COLO829 (cell line): Measurements from ENCODE around the gene DUSP18.
"Not testable (repeated sequence)": the region's sequence is repeated elsewhere in the genome, so short reads cannot be mapped to it uniquely, and the experiment has no call there.

Experiments used
- DNase-seq: peaks from one replicate; pipeline ENCODE4 v3.0.0; 2012; ENCODE audit warnings: low spot score

DUSP18 gene

DNA sequence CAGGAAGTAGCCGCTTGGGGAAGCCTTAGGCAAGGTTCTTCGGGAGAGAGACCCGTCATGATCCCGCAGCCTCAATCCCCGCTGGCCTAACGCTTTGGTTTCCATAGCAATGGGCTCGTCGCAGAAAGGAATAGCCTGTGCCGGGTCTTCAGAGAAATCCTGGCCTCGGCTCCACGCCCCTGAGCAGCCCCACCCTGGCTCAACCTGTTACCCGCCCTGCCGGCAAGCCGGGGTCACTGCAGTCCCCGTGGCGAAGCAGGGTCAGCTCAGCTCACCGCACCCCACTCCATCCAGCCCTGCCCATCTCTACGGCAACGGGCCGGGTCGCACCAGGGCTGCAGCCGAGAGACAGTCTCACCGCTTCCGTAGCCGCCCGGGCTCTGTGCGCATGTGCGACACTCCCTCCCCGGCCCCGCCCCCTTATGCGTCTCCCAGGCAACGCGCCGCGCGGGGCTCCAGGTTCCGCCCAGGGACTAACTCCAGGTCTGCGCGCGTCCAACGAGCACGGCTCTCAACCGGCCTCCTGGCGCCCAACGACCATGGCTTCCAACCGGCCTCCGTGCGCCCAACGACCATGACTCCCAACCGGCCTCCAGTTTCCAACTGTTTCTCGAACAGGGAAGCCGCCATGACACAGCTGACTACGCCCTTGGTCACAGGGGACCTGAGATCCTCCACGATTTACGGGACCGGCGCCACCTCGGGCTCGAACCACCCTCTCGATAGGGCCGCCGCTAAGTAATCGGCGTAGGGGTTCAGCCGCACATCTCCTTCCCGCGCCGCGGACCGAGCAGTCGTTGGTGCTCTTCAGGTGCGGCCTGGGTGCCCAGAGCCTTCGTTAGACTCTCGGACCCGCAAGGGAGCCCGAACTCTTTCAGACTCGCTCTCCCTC lies at the start of gene DUSP18:
Gene DUSP18, minus strand, starts transcription at position 382 of the 892 bp plus-strand sequence. CDS start 3,872 bp downstream, outside the sequence.
- peak; percentile 99 for DNase-seq

DNA sequence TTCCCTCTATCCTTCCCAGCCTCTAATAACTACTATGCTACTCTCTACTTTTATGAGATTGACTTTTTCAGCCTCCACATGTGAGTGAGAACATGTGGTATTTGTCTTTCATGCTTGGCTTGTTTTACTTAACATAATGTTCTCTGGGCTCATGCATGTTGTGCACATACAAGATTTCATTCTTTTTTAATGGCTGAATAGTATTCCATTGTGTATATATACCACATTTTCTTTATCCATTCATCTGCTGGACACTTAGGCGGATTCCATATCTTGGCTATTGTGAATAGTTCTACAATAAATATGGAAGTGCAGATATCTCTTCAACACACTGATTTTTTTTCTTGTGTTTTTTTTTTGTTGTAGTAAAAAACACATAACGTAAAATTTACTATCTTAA lies 46.4 kb upstream of the DUSP18 start:
- no peak for DNase-seq

DNA sequence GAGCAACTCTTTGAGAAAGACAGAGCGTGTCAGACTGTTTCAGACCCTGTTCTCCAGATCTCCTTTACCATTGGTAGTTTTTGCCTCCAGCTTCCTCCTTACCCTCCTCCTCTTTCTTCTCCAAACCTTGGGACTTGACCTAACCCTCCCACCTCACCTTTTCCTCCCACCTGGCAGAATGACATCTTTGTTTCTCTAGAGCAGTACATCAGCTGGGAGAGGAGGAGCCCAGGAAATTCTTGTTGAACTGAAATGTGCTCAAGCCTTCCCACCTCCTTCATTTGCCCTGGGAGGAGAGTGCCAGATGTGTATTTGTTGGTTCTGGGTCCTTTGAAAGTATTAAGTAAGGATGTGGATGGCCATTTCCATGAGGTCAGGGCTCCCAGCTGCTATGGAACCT lies 44.4 kb upstream of the DUSP18 start:
- no peak for DNase-seq

DNA sequence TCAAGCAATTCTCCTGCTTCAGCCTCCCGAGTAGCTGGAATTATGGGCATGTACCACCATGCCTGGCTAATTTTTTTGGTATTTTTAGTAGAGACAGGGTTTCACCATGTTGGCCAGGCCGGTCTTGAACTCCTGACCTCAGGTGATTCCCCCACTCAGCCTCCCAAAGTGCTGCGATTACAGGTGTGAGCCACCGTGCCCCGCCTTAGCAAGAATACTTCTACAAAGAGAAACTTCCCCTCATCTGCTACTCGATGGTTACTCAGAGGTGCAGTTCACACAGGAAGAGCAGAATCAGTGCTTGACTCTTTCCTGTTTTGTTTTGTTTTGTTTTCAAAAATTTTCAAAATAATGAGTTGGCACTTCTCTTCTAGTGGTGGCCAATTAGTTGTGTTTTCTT lies 42.3 kb upstream of the DUSP18 start:
- not testable (repeated sequence) for DNase-seq

DNA sequence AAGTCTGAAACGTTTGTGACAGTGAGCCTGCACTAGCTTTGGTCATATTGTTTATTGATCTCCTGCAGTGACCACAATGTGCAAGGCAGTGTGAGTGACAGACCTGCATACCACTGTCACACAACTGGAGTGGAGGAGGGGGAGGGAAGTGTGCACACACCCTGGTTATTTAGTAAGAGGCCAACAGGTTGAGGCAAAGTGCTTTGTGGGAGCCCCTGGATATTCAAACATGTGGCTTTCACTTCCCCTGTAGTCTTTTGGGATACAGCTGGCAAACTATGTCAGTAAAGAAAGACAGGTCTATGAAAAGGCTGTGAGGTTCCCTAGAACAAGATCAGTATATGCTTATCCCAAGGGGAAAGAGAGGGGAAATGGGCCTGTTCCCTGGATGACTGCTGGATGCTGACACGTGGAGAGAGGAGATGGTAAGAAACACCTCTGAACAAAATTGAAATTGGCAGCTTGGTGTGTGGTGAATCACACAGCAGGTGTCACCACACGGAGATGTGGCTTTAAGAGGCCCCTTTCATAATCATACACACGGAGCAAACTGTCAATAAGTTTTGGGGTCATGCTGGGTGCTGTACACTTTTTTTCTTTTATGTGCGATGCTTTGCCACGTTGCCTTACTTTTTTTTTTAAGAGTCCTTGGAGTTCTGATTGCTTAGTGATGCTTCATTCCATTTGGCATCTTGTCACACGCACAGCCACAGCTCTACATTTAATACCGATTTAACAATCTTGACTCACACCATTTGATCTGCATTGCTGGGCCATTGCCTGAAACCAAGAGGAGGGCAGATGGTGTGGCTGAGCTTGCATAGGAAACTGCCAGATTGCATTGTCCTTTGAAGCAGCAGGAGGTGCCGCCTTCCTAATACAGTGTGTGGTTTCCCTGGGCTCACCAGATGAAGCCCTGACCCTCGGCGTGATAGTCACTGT lies 38.3 kb upstream of the DUSP18 start:
- DNase-seq = no peak

DNA sequence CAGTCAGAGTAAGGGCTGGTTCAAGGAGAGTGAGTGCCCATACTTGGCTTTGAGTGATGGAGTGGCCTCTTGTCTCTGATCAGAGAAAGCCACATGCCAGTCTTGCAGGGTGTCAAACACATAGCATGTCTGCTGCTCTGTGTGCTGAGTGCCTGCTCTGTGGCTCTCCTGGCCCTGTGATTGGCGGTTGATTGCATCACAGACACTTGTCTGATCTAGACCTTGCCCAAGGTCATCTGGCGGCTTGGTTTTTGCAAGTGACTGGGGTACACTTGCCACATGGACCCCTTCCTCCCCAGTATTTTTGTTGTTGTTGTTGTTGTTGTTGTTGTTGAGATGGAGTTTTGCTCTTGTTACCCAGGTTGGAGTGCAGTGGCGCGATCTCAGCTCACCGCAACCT lies 37.3 kb upstream of the DUSP18 start:
- DNase-seq = no peak

DNA sequence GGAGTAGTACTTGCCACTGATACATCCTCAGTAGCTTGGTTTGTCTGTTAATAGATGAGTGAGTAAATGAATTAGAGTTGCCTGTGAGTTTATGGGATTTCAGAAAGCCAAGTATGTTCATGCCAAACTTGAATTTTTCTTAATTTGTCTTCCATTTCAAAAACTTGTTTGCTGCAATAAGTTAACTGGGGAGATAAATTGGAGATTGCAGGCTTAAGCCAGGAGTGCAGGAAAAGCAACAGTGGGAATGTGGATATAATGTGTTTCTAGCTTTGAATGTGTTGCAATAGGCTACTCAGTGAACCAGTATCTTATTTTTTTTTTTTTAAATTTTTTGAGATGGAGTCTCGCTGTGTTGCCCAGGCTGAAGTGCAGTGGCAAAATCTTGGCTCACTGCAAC lies 35.2 kb upstream of the DUSP18 start:
- DNase-seq = no peak

DNA sequence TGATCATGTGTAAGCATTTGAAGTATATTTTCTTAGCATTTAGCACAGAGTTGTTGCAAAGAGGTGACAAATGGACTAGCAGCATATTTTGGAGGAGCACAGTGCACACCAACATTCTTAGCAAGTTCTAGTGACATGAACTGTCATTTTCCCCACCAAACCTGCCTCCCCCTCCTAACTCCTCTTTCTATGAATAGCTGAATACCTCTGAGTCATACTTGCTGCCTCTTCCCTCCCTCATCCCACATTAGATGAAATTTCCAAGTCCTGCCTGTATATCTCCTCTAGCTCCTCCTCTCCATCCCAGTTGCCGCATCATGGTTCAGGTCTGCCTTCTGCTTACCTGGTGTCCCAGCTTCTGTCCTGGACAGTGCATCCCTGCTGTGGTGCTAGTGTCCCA lies 34.2 kb upstream of the DUSP18 start:
- peak; percentile 58 for DNase-seq

DNA sequence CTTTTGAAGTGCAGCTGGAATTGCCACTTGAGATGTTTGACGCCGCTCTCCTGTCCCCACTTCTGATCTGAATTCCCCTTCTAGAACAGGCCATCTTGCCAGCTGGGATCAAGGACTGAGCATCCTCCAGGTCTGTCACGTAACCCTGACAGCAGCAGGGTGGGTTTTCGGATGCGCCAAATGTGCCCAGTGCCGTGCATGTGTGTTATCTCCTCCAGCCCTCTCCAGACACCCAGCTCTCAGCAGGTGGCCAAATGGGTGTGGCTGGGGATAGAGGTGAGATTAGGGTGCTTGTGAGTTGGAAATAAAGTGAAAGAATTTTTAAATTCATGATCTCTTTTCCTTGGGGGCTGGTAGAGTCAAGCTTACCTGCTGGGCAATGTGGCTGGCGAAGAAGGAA lies 30.3 kb upstream of the DUSP18 start:
- no peak for DNase-seq

DNA sequence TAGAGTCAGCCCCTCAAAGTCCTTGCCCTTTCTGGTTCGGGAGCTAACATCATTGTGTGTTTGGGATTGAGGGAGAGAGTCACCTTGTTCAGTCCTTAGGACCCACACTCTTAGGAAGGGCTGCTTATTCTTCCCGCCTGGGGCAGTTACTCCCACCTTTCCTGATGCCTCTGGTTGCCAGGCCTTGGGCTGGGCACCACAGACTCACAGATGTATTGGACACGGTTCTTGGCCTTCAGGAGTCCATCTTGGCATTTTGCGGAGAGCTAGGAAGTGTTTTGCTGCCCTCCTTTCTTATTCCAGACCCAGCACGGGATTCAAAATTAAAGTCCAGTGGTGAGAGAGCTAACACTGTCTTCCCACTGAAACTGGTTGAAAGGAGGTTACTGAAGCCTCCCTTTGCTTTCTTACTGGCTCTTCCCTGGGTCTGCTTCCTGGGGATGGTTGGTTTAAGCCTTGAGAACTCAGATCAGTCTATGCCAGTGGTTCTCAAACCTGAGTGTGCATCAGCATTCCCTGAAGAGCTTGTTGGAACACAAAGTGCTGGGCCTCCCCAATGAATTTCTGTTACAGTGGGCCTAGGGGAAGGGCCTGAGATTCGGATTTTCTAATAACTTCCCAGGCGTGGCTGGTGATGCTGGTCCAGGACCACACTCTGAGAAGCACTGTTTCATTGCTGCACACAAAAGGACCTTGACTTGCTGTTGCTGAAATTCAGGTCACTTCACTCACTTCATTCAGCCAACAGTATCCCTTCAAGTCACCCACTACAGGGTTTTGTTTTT lies 28.4 kb upstream of the DUSP18 start:
- no peak for DNase-seq

DNA sequence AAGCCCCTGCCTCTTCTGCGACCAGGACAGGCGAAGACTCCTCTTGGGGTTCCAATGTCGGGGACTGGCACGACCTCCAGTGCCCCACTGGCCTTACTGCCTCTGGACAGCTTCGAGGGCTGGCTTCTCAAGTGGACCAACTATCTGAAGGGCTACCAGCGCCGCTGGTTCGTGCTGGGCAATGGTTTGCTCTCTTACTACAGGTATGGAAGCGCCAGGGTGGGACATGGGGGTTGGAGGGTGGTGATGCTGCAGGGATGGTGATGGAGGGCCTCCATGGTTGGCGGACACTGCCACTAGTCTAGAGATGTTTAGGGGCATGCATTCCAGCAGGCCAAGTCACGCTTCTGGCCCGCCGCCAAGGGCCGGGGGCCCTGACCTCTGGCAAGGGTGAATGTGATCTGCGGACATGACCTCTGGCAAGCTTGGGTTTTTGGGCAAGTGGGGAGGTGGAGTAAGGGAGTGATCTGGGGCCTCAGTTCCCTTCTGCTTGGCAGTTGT lies 27.7 kb upstream of the DUSP18 start:
- no peak for DNase-seq

DNA sequence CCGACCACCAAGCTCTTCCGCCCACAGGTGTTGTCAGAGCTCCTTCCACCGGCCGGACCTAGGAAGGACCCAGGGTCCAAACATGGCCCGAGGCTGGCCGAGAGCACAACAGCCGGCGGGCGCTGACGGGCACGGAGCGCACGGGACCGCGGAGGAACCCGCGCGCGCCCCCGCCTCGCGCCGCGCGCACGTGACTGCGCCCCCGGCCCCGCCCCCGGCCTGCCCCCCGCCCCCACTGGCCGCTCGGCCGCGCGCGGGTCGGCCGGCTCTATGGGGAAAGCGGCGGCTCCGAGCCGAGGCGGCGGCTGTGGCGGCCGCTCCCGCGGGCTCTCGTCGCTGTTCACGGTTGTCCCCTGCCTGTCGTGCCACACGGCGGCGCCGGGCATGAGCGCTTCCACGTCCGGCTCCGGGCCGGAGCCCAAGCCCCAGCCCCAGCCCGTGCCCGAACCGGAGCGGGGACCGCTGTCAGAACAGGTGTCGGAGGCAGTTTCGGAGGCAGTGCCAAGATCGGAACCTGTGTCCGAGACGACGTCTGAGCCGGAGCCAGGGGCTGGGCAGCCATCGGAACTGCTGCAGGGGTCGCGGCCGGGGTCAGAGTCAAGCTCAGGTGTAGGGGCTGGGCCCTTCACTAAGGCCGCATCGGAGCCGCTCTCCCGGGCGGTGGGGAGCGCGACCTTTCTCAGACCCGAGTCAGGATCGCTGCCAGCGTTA lies 27.1 kb upstream of the DUSP18 start, which contains the start of gene OSBP2:
Gene OSBP2, plus strand, starts transcription at position 235 of the 711 bp plus-strand sequence. Its CDS starts 36 bp downstream, at position 271.
- DNase-seq = no peak

DNA sequence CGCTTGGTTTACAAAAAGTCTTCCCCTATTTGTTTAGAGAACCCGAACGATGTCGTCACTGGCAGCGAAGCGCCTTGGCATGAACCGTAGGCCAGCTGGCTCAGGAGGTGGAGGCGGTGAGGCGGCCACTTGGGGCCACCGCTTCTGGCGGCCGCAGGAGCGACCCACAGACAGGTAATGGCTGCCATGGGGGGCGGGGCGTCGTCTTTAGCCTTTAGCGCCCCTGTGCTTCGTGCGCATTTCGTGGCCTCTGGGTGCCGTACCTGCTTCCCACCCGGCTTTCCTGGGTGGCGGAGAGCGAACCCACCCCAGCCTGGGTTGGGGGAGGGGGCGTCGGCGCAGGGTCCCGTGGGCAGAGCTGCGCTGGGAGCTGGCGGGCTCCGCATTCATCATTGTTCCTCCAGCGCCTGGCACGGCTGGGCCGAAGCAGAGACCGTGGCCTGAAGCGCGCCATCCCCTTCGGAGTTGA lies 26.5 kb upstream of the DUSP18 start:
- no peak for DNase-seq

DNA sequence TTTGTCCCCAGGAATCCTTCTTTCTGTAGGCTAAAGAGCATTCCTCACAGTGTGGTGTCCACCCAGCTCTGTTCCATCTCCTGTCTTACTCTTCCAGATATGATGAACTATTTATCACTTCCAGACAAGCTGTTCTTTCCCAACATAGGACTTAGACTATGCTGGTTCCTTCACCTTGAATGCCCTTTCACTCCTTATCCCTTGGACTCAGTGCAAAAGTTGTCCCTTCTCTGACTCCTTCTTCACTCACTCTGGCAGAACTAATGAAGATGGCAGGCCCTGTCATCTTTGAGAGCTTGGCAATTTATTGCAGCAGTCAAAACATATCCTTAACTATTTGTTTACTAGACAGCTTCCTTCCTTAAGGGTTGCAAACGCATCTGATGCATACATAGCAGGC lies 23.5 kb upstream of the DUSP18 start:
- DNase-seq = no peak

DNA sequence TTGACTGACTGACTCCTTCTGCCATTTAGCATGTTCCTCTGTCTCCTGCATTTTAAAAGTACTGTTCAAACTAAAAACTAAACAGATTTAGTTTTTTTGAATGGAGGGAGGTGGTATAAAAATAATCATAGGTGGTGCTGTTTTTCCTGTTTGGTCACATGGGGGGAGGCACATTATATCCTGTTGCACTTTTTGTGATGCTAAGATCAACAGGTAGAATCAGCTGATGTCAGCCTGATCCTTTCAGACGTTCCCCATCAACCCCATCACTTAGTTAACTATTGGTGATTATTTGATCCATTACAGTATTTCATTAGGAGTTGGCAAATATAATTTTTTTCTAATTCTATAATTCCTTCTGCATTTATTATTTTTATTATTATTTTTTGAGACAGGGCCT lies 21.9 kb upstream of the DUSP18 start:
- no peak for DNase-seq

DNA sequence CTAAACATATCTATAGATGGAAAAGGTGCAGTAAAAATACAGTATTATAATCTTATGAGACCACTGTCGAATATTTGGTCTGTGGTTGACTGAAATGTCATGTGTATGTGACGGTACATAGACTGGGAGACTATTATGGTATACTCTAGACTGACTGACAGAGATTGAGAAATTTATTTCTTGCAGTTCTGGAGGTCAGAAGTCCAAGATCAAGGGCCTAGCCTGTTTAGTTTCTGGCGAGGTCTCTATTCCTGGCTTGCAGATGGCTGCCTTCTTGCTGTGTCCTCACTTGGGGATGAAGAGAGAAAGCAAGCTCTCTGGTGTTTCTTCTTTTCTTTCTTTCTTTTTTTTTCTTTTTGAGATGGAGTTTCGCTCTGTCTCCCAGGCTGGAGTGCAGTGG lies 19.7 kb upstream of the DUSP18 start:
- DNase-seq = no peak

DNA sequence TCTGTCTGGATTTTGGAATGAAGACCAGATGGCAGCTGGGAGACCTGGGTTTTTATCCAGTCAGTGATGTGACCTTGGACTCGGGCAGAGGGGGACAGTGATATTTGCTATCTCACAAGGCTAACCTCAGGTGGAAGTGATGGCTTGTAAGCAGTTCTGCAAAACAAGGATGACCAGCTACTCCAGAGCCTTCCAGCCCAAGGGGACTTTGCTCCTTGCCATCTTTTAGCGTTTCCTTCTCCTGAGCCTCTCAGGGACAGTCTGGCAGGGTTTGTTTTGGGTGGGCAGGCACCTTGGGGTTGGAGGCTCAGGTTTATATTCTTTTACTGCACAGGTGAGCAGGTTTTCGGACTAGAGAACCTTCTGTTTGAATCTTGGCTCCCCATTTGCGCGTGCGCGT lies 17.5 kb upstream of the DUSP18 start:
- no peak for DNase-seq

DNA sequence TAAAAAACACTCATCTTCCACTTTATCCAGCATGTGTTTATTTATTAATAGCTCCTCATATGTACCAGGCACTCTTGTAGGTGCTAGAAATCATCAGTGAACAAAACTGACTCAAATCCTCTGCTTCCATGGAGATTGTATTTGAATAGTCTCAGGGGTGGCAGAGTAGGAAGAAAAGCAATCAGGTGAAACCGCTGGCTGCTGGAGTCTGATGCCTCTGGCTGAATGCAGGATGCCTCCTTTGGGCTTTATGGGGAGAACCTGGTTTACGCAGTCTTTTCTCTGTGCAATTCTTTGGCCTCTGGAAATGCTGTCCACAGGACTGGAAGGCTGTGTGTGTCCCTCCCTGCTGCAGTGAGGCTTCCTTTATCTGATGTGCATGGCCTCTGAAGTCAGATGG lies 14.2 kb upstream of the DUSP18 start:
- DNase-seq = no peak

DNA sequence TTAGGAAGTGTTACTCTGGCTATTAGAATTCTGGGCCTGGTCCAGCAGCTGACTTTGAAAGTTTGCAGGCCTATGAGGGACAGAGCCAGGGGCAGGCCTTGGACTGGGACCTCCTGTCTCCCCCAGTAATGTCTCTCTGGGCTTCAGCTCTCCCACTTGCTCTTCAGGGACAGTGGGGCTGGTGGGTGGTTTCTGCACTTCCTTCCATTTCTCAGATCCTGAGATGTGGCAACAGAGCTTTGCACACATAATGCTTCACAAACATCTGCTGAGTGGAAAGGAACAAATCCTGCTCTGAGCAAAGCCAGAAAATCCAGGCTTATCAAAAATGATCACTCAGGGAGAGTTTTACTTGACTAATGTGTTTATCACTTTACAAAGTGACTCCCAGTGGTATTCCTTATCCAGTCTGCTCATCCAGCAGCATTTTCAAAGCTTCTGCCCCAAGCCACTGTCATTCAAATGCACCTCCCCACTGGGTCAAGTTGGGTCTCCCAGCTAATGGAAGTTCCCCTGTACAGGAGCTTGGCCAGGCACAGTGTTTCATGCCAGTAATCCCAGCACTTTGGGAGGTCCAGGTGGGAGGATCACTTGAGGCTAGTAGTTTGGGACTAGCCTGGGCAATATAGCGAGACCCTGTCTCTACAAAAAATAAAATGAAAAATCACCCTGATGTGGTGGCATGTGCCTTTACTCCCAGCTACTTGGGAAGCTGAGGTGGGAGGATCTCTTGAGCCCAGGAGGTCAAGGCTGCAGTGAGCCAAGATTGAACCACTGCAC lies 13.5 kb upstream of the DUSP18 start:
- no peak for DNase-seq
